Mononuclear cell (primary cell): ENCODE results near the gene DLEC1. TPM values are rescaled to one million over a fixed set of nuclear protein-coding genes. Genes with fewer than 3 reads are reported as not detected.
A peak's percentile ranks its signal among the peaks of the same experiment; 100 is the strongest.
"Not testable (repeated sequence)": the region's sequence is repeated elsewhere in the genome, so short reads cannot be mapped to it uniquely, and the experiment has no call there.

Source experiments
- H3K27me3 ChIP-seq: 2 replicates; pipeline ENCODE4 v1.6.0; 2011; ENCODE audit warnings: low read length, control low read depth; ENCODE audit not compliant: insufficient read depth
- H3K4me1 ChIP-seq: 2 replicates; pipeline ENCODE4 v1.5.1; 2011; ENCODE audit warnings: mild to moderate bottlenecking, low read length, control low read depth; ENCODE audit not compliant: insufficient read depth
- H3K4me3 ChIP-seq: 2 replicates; pipeline ENCODE4 v1.5.1; 2011; ENCODE audit warnings: mild to moderate bottlenecking, low read length, moderate library complexity
- H3K9me3 ChIP-seq: 2 replicates; pipeline ENCODE4 v1.5.1; 2011; ENCODE audit warnings: low read depth, mild to moderate bottlenecking, control low read depth, low read length
- total RNA-seq: library from RNA; depleted of rRNA; stranded (reverse); fragments of >200 nt; gene quantifications from one replicate; pipeline ENCODE4 v1.2.3, GENCODE V29; 2012

Gene DLEC1
- total RNA-seq, 1 donor: 1.7 TPM

DNA sequence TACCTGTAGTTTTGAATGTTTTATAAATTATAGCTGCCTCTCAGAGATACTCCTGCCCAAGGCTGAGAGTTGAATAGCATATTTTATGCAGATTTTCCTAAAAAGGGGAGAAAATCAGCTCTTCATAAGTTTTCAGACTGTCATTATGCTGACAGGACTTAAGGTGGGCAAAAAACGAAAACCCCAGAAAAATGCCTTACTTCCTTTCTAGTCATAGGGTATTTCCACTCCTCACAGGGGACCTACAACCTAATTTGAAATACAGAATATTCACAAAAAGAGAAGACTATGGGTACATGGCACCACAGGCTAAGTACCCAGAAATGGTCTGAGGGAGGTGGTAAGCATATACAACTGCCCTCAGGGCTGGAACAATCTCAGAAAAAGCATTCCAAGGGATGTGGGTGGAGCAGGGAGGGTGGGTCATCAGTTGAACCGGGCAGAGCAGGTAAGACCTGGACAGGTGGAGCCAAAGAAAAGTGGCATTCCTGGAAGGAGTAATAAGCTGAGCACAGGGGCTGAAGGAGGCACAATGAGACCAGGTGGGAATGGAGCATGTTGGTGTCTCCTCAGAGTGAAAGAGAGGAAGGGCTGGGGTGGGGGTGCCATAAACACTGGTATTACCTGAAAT, 115.7 kb downstream of the DLEC1 start:
- Histone ChIP-seq H3K4me3 (no peak overlapping the region), H3K4me1 (peaks cover 51% of the 10 kb centered on the region), H3K27me3 (no peaks in the 10 kb centered on the region), H3K9me3 (no peaks in the 10 kb centered on the region)

DNA sequence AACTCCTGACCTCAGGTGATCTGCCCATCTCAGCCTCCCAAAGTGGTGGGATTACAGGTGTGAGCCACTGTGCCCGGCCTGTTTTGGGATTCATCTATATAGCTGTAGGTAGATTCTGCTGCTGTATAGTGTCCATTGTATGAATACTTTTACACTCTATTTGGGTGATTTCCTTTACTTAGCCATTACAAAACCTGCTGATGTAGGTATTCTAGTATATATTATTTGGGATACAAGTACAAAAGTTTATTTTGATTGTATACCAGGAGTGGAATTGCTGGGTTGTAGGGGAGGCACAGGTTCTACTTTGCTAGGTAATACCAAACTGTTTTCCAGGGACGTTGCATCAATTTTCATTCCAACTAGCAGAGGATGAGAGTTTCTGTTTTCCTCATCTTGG, 116.8 kb downstream of the DLEC1 start:
- H3K4me1 ChIP-seq: peaks cover 42% of the 10 kb centered on the region
- no peak overlapping the region for H3K4me3 ChIP-seq
- H3K9me3 ChIP-seq: no peaks in the 10 kb centered on the region
- no peaks in the 10 kb centered on the region for H3K27me3 ChIP-seq

DNA sequence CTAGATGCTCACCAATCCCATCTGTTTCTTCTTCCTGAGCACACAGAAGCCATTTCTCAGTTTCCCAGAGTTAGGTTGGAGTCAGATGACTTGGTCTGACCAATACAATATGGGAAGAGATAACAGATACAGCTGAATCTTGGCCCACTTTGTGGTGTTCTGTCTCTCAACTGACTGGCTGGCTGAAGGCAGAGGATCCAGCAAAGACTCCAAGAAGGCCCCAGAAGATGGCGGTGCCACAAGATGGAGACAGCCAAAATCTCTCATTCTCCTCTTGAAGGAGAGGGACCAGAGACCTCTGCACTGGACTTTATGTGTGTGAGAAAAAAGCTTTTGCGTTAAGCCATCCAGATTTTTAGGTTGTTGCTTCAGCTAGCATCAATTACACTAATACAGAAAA, 118.1 kb downstream of the DLEC1 start:
- Histone ChIP-seq H3K9me3 (no peaks in the 10 kb centered on the region), H3K4me1 (peaks cover 29% of the 10 kb centered on the region), H3K27me3 (no peaks in the 10 kb centered on the region), H3K4me3 (no peak overlapping the region)

DNA sequence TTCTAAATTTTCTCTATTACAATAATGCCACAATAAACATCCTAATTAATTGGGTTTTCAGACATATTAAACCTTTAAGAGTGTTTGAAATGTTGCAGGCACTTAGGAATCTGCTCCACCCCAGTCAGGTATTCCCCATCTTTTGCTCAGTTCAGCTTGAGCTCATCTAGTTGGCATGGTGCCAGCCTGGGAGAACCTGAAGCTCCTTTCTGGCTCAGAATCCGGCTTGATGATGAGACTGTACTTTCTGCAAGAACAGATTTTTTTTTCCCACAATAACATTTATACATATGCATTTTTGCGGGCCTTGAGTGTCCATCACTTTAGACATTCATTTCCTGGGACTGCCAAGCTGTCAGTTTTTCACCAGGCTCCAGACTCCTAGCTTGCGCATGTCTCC, 118.6 kb downstream of the DLEC1 start:
- no peak overlapping the region for H3K4me3 ChIP-seq
- H3K27me3 ChIP-seq: no peaks in the 10 kb centered on the region
- H3K4me1 ChIP-seq: peaks cover 24% of the 10 kb centered on the region
- no peaks in the 10 kb centered on the region for H3K9me3 ChIP-seq

GRCh38 chr3:38158472-38158871, 119.5 kb downstream of the DLEC1 start:
- H3K9me3 ChIP-seq: no peaks in the 10 kb centered on the region
- no peak overlapping the region for H3K4me3 ChIP-seq
- peaks cover 15% of the 10 kb centered on the region for H3K4me1 ChIP-seq
- H3K27me3 ChIP-seq: no peaks in the 10 kb centered on the region

- H3K9me3 ChIP-seq: not testable (repeated sequence)
Observed at GRCh38 chr3:38160704-38161103, 121.7 kb downstream of the DLEC1 start.

GRCh38 chr3:38163117-38163840, 124.3 kb downstream of the DLEC1 start:
- Histone ChIP-seq H3K27me3 (no peaks in the 10 kb centered on the region), H3K9me3 (no peaks in the 10 kb centered on the region), H3K4me3 (no peak overlapping the region), H3K4me1 (peaks cover 29% of the 10 kb centered on the region)

More at GRCh38 chr3:38160704-38161103, 121.7 kb downstream of the DLEC1 start:
- not testable (repeated sequence) for H3K4me1 ChIP-seq, H3K4me3 ChIP-seq, H3K27me3 ChIP-seq

DNA sequence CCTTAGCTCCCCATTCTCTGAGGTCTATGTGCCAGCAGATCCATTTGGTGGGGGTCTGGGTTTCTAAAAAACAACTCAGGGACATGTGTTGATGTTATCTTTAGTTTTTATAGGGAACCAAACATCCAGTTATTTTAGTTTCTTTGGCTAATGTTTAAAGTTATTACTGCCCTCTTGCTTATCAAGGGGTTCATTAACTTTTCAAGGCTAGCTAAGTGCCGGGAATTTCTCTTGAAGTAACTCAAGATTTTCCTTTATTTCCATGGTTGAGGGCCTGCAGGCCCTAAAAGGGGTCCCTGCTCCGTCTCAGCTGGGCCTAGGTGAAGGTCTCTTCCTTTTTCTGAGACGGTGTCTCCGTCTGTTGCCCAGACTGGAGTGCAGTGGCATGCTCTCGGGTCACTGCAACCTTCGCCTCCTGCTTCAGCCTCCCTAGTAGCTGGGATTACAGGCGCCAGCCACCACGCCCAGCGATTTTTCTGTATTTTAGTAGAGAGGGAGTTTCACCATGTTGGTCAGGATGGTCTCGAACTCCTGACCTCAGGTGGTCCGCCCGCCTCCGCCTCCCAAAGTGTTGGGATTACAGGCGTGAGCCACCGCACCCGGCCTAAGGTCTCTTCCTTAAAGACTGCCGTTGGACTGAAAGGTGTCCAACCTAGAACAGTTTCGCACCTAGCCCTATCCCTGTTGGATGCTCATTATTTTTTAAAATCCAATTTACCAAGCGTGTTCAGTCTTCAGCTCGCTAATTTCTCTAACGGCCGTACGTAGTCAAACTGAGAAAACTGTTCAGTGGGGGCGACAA, 125.0 kb downstream of the DLEC1 start:
- H3K4me3 ChIP-seq: peak overlapping the region; percentile 68
- H3K27me3 ChIP-seq: no peaks in the 10 kb centered on the region
- peaks cover 31% of the 10 kb centered on the region for H3K4me1 ChIP-seq
- H3K9me3 ChIP-seq: no peaks in the 10 kb centered on the region

DNA sequence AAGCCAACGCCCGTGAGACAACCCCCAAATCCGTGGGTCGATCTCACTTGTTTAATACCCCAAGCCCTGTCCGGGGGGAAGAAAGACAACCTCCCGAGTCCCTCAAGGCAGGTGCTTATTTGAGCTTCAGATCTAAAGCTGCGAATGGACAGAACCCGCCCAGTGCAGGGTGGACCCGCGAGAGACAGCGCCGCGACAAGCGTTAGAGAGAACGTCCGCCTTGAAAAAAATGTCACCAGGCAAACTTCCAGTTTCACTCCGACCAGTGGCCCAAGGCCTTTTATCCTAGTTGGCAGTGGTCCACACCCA, 125.6 kb downstream of the DLEC1 start:
- Histone ChIP-seq H3K27me3 (no peaks in the 10 kb centered on the region), H3K9me3 (no peaks in the 10 kb centered on the region), H3K4me1 (peaks cover 32% of the 10 kb centered on the region), H3K4me3 (peak overlapping the region; percentile 68)

DNA sequence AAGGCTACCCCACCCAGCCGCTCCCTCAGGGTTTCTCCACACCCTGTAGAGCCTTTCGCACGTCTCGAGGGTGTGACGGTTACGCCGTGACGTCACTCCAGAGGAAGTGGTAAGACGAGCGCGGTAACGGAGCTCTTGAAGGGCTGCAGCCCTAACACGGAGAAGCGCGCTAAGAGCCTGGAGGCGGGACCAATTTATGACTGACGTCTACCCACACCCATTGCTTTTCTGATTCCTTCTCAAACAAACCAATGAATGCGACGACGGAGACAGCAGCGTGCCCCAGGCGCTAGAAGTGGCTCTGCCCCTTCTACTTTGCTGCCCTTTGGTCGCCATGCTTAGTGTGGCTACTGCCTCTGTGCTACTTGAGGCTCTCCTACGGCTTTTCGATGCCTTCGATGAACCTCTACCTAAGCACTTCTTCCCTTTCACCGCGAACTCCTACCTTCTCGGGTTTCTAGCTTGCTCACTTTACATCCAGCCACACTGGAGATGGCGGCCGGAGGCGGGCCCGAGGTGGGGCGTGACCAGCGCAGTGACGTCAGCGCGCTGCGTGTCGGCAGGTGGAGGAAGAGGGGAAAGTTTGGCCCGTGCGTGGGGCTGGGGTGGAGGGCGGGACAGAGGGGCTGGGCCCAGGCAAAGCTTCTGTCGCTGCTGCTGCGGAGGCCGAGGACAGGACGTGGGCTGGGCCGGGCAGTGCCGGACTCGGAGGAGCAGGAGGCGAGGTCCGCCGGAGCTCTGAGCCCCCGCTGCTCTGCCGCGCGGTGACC, 126.1 kb downstream of the DLEC1 start, which contains the start of gene OXSR1:
TSS of gene OXSR1 (plus strand) at position 586 of the 770 bp plus-strand sequence. CDS start 340 bp downstream, outside the sequence.
- Histone ChIP-seq H3K4me3 (peak within 1 kb of the TSS; percentile 68), H3K27me3 (no peaks in the 10 kb centered on the region), H3K9me3 (no peaks in the 10 kb centered on the region), H3K4me1 (peaks cover 35% of the 10 kb centered on the region)

DNA sequence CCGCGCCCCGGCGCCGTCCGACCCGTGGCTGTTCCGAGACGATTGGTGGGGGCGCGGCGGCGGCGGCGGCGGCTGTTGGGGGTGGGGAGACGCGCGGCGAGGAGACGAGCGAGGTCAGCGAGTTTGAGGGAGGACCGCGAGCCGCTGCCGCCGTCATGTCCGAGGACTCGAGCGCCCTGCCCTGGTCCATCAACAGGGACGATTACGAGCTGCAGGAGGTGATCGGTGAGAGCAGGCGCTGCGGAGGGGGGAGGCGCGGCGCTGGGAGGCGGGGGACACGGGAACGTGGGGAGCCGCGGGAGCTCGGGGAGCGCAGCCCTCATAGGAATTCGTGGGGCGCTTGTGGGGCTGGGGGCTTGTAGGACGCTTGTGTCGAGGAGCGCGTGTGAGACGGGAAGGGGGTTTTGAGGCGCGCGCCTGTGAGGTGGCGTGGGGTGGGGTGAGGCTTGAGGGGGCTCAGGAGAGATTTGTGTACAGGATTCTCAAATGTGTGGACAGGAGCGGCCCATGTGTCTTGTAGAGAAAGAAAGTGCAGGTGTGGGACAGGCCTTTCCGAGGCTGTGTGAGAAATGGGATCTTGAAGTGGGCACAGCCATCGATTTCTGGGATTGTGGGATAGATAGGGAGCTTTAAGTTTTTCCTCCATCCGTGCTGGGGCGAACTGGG, 126.8 kb downstream of the DLEC1 start:
- Histone ChIP-seq H3K27me3 (no peaks in the 10 kb centered on the region), H3K9me3 (no peaks in the 10 kb centered on the region), H3K4me1 (peaks cover 40% of the 10 kb centered on the region), H3K4me3 (peak overlapping the region; percentile 68)

- Histone ChIP-seq H3K4me1 (peaks cover 42% of the 10 kb centered on the region), H3K9me3 (no peaks in the 10 kb centered on the region), H3K27me3 (no peaks in the 10 kb centered on the region), H3K4me3 (no peak overlapping the region)
Observed at GRCh38 chr3:38167591-38167990, 128.6 kb downstream of the DLEC1 start.

DNA sequence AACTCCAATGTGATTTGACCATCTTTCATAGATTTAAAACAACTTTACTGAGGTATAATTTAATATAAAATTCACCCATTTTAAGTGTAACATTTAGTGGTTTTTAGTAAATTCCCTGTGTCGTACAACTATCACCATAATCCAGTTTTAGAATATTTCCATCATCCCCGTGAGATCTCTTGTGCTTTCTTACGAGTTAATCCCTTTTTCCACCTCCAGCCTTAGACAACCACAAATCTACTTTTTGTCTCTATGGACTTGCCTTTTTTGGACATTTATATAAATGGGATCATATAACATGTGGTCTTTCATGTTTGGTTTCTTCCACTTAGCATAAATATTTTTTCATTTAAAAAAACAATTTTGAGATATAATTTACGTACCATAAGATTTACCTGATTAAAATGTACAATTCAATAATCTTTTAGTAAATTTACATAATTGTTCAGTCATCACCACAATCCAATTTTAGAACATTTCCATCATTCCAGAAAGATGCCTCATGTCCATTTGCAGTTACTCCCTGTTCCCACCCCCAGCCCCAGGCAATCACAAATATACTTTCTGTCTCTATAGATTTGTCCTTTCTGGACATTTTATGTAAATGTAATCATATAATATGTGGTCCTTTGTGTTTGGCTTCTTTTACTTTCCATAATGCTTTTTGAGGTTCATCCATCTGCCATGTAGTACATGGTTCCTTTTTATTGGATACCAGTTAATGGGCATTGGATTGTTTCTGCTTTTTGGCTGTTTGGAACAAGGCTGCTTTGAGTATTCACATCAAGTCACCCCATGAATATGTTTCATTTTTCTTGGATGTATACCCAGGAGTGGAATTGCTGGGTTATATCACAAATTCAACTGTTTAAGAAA, 129.4 kb downstream of the DLEC1 start:
- H3K27me3 ChIP-seq: no peaks in the 10 kb centered on the region
- H3K9me3 ChIP-seq: no peaks in the 10 kb centered on the region
- peaks cover 46% of the 10 kb centered on the region for H3K4me1 ChIP-seq
- no peak overlapping the region for H3K4me3 ChIP-seq

DNA sequence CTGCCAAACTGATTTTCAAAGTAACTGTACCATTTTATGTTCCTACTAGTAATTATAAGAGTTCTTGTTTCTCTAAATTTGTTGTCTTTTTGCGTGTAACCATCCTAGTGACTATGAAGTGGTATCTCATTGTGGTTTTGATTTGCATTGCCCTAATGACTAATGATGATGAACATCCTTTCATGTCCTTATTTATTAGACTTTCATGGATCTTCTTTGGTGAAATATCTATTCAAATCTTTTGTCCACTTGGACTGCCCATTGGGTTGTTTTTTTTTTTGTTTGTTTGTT, 130.0 kb downstream of the DLEC1 start:
- H3K4me3 ChIP-seq: no peak overlapping the region
- peaks cover 49% of the 10 kb centered on the region for H3K4me1 ChIP-seq
- no peaks in the 10 kb centered on the region for H3K9me3 ChIP-seq
- no peaks in the 10 kb centered on the region for H3K27me3 ChIP-seq
